Esophagus mucosa (tissue), 1 donor: Measurements from ENCODE around the gene HIVEP2. TPM values are rescaled to one million over a fixed set of nuclear protein-coding genes. Genes with fewer than 3 reads are reported as not detected.

Experiments
- ATAC-seq: fragments of 200-7000 bp; cut with Tn5 transposase; one replicate; pipeline ENCODE4 v1.9.1; 2020
- total RNA-seq: library from RNA; stranded (reverse); gene quantifications from one replicate; pipeline ENCODE4 v1.2.4, GENCODE V29; 2023
- donor health status: DM: yes; HTN: yes; CAD: no.

HIVEP2 gene
- total RNA-seq, 1 donor from 2014 or later = 12.2 TPM

DNA sequence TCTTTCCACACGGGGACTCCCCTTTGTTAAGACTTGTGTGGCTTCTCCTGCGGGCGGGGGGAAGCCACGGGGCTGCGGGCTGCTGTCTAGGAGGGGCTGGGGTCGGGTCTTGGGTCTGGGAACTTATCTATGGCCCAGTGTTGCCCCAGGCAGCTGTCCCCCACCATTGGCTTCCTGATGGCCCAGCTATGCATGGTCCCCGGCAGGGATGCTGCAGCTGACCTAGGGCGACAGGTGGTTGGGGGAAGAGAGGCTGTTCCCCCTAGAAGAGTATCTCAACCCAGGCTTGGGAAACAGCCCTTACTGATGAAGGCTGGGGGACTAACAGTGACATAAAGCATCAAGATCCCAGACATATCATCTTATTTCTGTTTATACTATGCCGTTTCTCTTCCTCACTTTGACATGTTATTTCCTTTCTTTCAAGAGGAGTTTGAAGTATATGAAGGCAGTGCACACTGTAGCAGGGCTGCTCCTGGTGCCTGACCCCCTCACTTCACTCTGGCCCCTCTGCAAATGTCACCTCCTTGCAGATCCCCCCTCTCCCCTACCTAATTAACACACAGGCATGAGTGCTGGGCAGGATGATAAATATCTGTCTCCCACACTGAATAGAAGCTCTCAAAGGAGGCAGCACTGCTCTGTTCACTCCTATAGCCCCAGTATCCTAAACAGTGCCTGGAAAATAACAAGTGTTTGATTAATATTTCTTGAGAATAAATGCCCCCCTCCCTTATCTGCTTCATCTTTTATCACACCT lies 87.0 kb downstream of the HIVEP2 start:
- ATAC-seq = no peak

DNA sequence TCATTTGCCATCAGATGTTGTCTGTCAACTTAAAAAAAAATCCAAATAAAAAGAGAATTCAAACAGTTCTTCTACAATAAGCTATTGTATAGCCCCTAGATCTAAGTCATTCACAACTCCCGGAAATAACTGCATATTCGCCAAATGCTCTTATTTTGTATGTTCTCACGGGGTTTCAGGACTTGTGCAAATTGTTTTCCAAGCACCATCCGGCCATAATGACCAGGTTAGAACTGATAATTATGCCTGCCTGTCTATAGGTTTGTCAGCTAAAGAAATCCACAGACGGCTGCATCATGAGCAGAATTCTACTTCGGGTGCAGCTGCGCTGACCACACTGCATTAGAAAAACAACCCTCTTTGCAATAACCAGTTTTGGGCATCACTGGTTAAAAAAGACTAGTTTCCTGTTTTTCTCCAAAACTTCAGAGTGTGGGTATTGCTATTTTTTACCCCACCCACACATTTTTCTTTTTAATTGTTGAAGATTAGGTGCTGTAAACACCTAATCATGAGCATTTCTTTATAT lies 87.7 kb downstream of the HIVEP2 start:
- no peak for ATAC-seq

- no peak for ATAC-seq
Observed at GRCh38 chr6:142856624-142857232, 88.2 kb downstream of the HIVEP2 start.

GRCh38 chr6:142855893-142856623 lies 88.9 kb downstream of the HIVEP2 start:
- no peak for ATAC-seq

GRCh38 chr6:142854589-142855488 lies 90.1 kb downstream of the HIVEP2 start:
- no peak for ATAC-seq

DNA sequence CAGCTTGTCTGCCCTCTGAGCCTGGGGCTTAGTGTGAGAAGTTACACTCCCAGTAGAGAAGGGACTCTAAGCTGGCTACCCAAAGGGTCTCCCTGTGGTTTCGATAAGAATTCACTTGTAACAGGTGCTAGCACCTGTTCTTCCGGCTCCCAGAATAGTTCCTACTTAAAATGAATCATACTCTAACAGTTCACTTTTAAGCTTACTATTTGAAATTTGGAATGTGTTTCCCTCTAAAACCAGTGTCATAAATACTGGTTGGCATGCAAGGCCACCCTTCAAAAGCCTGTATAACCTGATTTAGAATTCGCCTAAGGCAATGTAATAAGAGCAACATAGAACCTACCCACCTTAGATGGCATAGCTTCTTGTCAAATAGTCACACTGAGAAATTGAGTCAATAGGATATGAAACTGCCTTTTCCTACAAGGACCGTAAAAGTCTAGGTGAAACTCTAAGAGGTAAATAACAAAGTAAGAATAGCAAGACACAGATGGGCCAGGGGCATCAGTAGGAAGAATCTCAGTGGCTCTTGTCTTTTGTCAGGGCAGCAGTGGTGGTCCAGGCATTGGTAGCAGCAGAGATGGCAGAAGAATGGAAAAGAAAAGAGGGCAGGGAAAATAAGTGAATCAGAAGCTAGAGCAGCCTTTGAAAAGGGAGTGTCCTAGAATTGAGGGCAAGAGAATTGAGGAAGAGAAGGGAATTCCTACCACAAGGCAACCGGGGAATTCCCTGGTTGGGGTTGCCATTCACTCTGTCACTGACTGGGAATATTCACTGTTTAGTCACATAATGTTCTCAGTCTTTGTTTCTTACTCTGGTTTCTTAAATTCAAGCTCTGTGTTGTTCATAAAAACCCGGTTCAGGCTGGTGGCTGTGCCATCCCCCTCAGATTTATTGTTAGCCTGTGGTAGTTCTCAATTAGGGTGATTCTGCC lies 91.5 kb downstream of the HIVEP2 start:
- ATAC-seq = peak; percentile 88

DNA sequence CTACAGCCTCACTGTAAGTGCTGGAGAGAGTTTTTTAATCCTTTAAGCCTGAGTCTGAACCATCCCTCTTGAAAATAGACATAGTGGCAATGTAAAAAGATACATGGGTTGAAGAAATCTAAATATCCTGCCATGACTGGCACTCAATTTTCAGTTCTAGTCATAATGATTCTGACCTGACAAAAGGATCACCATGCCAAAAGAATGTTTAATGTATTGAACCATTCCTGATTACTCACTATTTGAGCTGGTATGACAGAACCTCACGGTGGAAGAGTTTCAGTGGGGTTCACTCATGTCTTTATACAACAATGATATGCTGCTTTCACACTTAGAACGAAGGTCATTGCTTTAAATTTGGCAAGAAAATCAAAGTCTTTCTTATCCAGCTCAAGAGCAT lies 93.4 kb downstream of the HIVEP2 start:
- ATAC-seq = no peak

GRCh38 chr6:142850679-142851423 lies 94.1 kb downstream of the HIVEP2 start:
- ATAC-seq = no peak

DNA sequence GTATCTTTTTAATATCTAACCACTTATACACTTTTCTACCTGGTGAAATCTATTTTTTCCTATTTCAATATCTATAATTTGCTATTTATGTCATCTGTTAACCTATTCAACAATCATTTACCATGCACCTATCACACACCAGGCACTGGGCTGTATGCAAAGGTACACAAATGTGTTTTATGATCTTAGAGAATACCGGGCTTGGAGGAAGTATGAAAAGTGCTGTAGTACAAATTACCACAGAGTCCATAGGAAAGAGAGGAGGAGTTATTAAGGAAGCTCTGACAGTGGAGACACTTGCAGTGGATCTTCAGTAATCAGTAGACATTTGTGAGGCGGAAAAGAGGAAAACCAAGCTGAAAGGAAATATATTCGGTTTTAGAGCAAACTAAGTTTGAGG lies 96.0 kb downstream of the HIVEP2 start:
- ATAC-seq = no peak

- no peak for ATAC-seq
Observed at GRCh38 chr6:142848156-142848555, 96.8 kb downstream of the HIVEP2 start.

DNA sequence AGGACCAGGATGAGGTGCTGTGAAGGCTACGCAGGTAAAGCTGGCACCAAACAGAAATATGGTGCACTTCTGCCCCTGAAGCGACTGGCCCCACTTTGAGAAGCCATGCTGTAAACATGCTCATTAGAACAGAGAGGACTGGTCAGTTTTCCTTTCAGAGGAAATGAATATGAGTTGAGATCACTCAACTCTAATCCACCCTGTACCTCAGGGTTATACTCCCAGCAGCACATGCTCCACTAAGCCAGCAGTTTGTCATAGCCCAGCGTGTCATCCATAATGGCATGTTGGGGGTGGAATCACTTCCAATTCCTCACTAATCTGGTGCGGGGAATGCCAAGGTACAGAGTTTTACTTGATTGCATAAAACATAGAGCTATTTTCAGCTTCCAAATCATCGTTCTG lies 98.1 kb downstream of the HIVEP2 start:
- ATAC-seq = peak; percentile 85

GRCh38 chr6:142846459-142846831 lies 98.5 kb downstream of the HIVEP2 start:
- peak; percentile 22 for ATAC-seq

- peak; percentile 81 for ATAC-seq
Observed at GRCh38 chr6:142845624-142846458, 99.1 kb downstream of the HIVEP2 start.

- peak; percentile 66 for ATAC-seq
Observed at GRCh38 chr6:142845143-142845571, 99.8 kb downstream of the HIVEP2 start.

GRCh38 chr6:142844065-142844755 lies 100.8 kb downstream of the HIVEP2 start:
- no peak for ATAC-seq

- no peak for ATAC-seq
Observed at GRCh38 chr6:142843361-142843760, 101.6 kb downstream of the HIVEP2 start.

DNA sequence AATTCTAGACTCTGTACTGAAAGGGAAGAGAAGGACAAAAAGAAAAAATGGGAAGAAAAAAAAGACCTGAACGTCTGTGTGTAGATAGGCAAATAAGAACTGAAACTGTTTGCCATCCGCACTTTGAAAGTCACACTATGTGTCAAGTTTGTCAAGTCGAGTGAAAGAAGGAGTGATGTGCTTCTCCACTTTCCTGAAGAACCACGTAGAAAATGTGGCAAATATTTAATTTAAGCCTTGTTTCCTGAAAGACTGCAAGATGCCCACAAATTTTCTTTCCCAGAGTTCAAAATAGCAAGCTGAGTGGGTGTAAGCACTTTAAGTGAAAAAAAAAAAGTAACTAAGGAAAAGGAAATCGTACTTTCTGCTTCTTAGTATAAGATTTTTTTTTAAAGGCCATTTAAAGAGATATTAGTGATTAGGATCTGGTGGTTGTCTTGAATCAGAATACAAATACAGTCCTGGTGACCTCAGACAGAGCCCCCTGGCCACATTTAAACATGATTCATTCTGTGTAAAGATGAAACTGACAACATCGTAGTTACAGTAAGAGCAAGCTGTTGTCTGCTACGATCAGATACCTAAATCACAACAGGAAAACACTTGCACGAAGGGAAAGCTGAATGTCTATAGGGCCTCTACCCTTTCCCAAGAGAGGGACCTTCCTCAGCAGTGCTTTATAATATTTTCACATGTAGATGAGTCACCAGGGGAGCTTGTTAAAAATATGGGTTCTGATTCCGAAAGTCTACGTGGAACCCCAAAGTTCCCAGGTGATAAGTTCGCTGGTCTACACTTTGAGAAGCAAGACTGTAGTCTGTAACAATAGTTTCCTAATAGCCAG lies 102.3 kb downstream of the HIVEP2 start:
- no peak for ATAC-seq

- no peak for ATAC-seq
Observed at GRCh38 chr6:142841915-142842314, 103.1 kb downstream of the HIVEP2 start.
